Neural progenitor cell (in vitro differentiated cells): ENCODE results near the gene GAP43. TPM values are rescaled to one million over a fixed set of nuclear protein-coding genes. Genes with fewer than 3 reads are reported as not detected.

Source experiments
- DNase-seq: peaks from one replicate; pipeline ENCODE4 v3.0.0-alpha.2; 2016; ENCODE audit warnings: low spot score
- H2AFZ ChIP-seq: fragments of 200-600 bp; sonication (generic); replicated peaks from 2 replicates; pipeline ENCODE4 v1.6.1; 2016; ENCODE audit warnings: antibody characterized with exemption
- H3F3A ChIP-seq: fragments of 200-600 bp; sonication (generic); 2 replicates; pipeline ENCODE4 v1.6.1; 2016; ENCODE audit warnings: antibody characterized with exemption, low read depth
- H3K27ac ChIP-seq: fragments of 200-600 bp; sonication (generic); 2 replicates; pipeline ENCODE4 v1.5.1; 2016; ENCODE audit warnings: mild to moderate bottlenecking
- H3K27me3 ChIP-seq: fragments of 200-600 bp; sonication (generic); 2 replicates; pipeline ENCODE4 v1.6.1; 2016; ENCODE audit warnings: mild to moderate bottlenecking, moderate library complexity
- H3K36me3 ChIP-seq: fragments of 200-600 bp; sonication (generic); 2 replicates; pipeline ENCODE4 v1.5.1; 2016
- H3K4me1 ChIP-seq: fragments of 200-600 bp; sonication (generic); 2 replicates; pipeline ENCODE4 v1.6.1; 2016; ENCODE audit warnings: mixed run types
- H3K4me2 ChIP-seq: fragments of 200-600 bp; sonication (generic); 2 replicates; pipeline ENCODE4 v1.6.1; 2016
- H3K4me3 ChIP-seq: fragments of 200-600 bp; sonication (generic); 2 replicates; pipeline ENCODE4 v1.5.1; 2016
- H3K79me2 ChIP-seq: fragments of 200-600 bp; sonication (generic); 2 replicates; pipeline ENCODE4 v1.6.1; 2016; ENCODE audit warnings: low read depth
- H3K9ac ChIP-seq: fragments of 200-600 bp; sonication (generic); 2 replicates; pipeline ENCODE4 v1.6.1; 2016
- H3K9me3 ChIP-seq: fragments of 200-600 bp; sonication (generic); 2 replicates; pipeline ENCODE4 v1.5.1; 2016; ENCODE audit warnings: low read depth
- H4K20me1 ChIP-seq: fragments of 200-600 bp; sonication (generic); 2 replicates; pipeline ENCODE4 v1.6.1; 2016; ENCODE audit warnings: low read depth
- H3K27ac Mint-ChIP-seq: 3 replicates; pipeline ENCODE4 v1.8.0; 2021; ENCODE audit warnings: mixed read lengths
- H3K27me3 Mint-ChIP-seq: 2 replicates; pipeline ENCODE4 v1.8.0; 2022; ENCODE audit warnings: low read depth, mild to moderate bottlenecking, inconsistent platforms, moderate library complexity, mixed read lengths; ENCODE audit not compliant: insufficient read depth
- H3K36me3 Mint-ChIP-seq: 3 replicates; pipeline ENCODE4 v1.8.0; 2021; ENCODE audit warnings: mixed read lengths
- H3K4me1 Mint-ChIP-seq: 3 replicates; pipeline ENCODE4 v1.8.0; 2021; ENCODE audit warnings: mixed read lengths
- H3K4me3 Mint-ChIP-seq: 3 replicates; pipeline ENCODE4 v1.8.0; 2021; ENCODE audit warnings: mild to moderate bottlenecking, moderate library complexity, mixed read lengths
- H3K9me3 Mint-ChIP-seq: 3 replicates; pipeline ENCODE4 v1.8.0; 2020; ENCODE audit warnings: mixed read lengths
- CTCF ChIP-seq: fragments of 200-600 bp; sonication (generic); IDR thresholded peaks from 2 replicates; pipeline ENCODE4 v1.5.1; 2017; ENCODE audit warnings: antibody characterized with exemption, mild to moderate bottlenecking
- EZH2 ChIP-seq: fragments of 200-600 bp; sonication (generic); IDR thresholded peaks from 2 replicates; pipeline ENCODE4 v1.6.1; 2017; ENCODE audit warnings: antibody characterized with exemption, mild to moderate bottlenecking, moderate library complexity
- EZH2phosphoT487 ChIP-seq: fragments of 200-600 bp; sonication (generic); IDR thresholded peaks from 2 replicates; pipeline ENCODE4 v1.6.1; 2017; ENCODE audit warnings: antibody characterized with exemption
- total RNA-seq: library from RNA; depleted of rRNA; stranded (reverse); fragments of >200 nt; gene quantifications from 2 replicates; pipeline ENCODE4 v1.2.3, GENCODE V29; 2015; ENCODE audit warnings: low replicate concordance

Gene GAP43
- total RNA-seq, 1 donor from 2014 or later = 5.0 TPM

- Mint-ChIP-seq H3K27ac (no peak overlapping the region), H3K4me3 (no peak overlapping the region), H3K36me3 (peaks cover 2% of the 10 kb centered on the region), H3K27me3 (no peaks in the 10 kb centered on the region), H3K9me3 (no peaks in the 10 kb centered on the region), H3K4me1 (peaks cover 11% of the 10 kb centered on the region)
- Histone ChIP-seq H3K4me3 (no peak overlapping the region), H2AFZ (no peak overlapping the region), H3K9me3 (no peaks in the 10 kb centered on the region), H3K27me3 (no peaks in the 10 kb centered on the region), H3F3A (no peaks in the 10 kb centered on the region), H3K79me2 (no peaks in the 10 kb centered on the region), H3K4me2 (no peak overlapping the region), H3K36me3 (no peaks in the 10 kb centered on the region), H3K9ac (no peak overlapping the region), H3K4me1 (no peaks in the 10 kb centered on the region), H3K27ac (no peak overlapping the region), H4K20me1 (no peaks in the 10 kb centered on the region)
- TF ChIP-seq EZH2 (no peak), CTCF (no peak), EZH2phosphoT487 (no peak)
- DNase-seq = no peak
Observed at GRCh38 chr3:115699706-115700105, 76.4 kb downstream of the GAP43 start.

GRCh38 chr3:115702598-115702997 is 79.3 kb downstream of the GAP43 start:
- no peaks in the 10 kb centered on the region for H3K36me3 Mint-ChIP-seq
- Histone ChIP-seq H3K27me3 (no peaks in the 10 kb centered on the region), H3K79me2 (no peaks in the 10 kb centered on the region), H3K36me3 (no peaks in the 10 kb centered on the region), H3K27ac (no peak overlapping the region), H4K20me1 (no peaks in the 10 kb centered on the region), H3F3A (no peaks in the 10 kb centered on the region), H2AFZ (no peak overlapping the region), H3K4me1 (no peaks in the 10 kb centered on the region), H3K4me3 (no peak overlapping the region), H3K9me3 (no peaks in the 10 kb centered on the region), H3K4me2 (no peak overlapping the region), H3K9ac (no peak overlapping the region)
- H3K4me1 Mint-ChIP-seq = peaks cover 11% of the 10 kb centered on the region
- TF ChIP-seq EZH2 (no peak), EZH2phosphoT487 (no peak), CTCF (no peak)
- H3K27me3 Mint-ChIP-seq = no peaks in the 10 kb centered on the region
- H3K4me3 Mint-ChIP-seq = no peak overlapping the region
- H3K9me3 Mint-ChIP-seq = no peaks in the 10 kb centered on the region
- no peak for DNase-seq
- no peak overlapping the region for H3K27ac Mint-ChIP-seq

- TF ChIP-seq EZH2phosphoT487 (no peak), CTCF (no peak), EZH2 (no peak)
- Histone ChIP-seq H4K20me1 (no peaks in the 10 kb centered on the region), H3K27me3 (no peaks in the 10 kb centered on the region), H3K27ac (no peak overlapping the region), H3K9me3 (no peaks in the 10 kb centered on the region), H3K36me3 (no peaks in the 10 kb centered on the region), H3K4me1 (no peaks in the 10 kb centered on the region), H2AFZ (no peak overlapping the region), H3F3A (no peaks in the 10 kb centered on the region), H3K4me3 (no peak overlapping the region), H3K9ac (no peak overlapping the region), H3K79me2 (no peaks in the 10 kb centered on the region), H3K4me2 (no peak overlapping the region)
- no peak for DNase-seq
- H3K36me3 Mint-ChIP-seq = no peaks in the 10 kb centered on the region
- H3K27me3 Mint-ChIP-seq = no peaks in the 10 kb centered on the region
- H3K27ac Mint-ChIP-seq = no peak overlapping the region
- no peaks in the 10 kb centered on the region for H3K4me1 Mint-ChIP-seq
- no peaks in the 10 kb centered on the region for H3K9me3 Mint-ChIP-seq
- H3K4me3 Mint-ChIP-seq = no peak overlapping the region
Observed at GRCh38 chr3:115704661-115705338, 81.5 kb downstream of the GAP43 start.
